Erythroblast (primary cell): ENCODE results near the gene OGDH.

Experiments used
- GATA1 ChIP-seq: IDR thresholded peaks from 2 replicates; pipeline ENCODE4 v1.6.1; 2011; ENCODE audit warnings: low read depth, mild to moderate bottlenecking, control low read depth, low read length, moderate library complexity
- POLR2A ChIP-seq: IDR thresholded peaks from 2 replicates; pipeline ENCODE4 v1.6.1; 2011; ENCODE audit warnings: mild to moderate bottlenecking, low read length

DNA sequence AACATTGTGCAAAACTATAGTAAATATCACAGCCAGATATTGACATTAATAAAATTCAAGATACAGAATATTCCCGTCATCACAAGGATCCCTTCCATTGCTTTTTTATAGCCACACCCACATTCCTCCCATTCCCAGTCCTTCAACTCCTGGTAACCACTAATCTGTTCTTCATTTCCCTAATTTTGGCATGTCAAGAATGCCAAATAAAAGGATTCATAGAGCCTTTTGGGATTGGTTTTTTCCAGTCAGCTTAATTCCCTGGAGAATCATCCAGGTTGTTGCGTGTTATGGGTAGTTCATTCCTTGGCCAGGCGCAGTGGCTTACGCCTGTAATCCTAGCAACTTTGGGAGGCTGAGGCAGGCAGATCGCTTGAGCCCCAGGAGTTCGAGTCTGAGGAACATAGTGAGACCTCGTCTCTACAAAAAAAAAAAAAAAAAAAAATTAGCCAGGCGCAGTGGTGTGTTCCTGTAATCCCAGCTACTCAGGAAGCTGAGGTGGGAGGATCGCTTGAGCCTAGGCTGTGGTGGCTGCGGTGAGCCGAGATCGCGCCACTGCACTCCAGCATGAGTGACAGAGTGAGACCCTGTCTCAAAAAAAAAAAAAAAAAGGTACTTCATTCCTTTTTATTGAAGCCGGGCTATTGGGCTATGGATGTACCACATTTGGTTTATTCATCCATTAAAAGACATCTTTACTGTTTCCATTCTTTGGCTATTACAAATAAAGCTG lies 2.7 kb downstream of the OGDH start:
- TF ChIP-seq POLR2A, result no peak
- no peak for TF ChIP-seq GATA1
